MM.1S (cell line): ENCODE data around the gene LIME1.

Experiments
- DNase-seq: peaks from one replicate; pipeline ENCODE4 v3.0.0-alpha.2; 2015
- H2AFZ ChIP-seq: fragments of 300-600 bp; sonication (generic); 2 replicates; pipeline ENCODE4 v1.6.0; 2016; ENCODE audit warnings: antibody characterized with exemption, low read length
- H3F3A ChIP-seq: fragments of 300-600 bp; sonication (generic); 2 replicates; pipeline ENCODE4 v1.6.1; 2016; ENCODE audit warnings: mild to moderate bottlenecking, antibody characterized with exemption, low read length, moderate library complexity, mixed read lengths; ENCODE audit not compliant: insufficient read depth
- H3K27ac ChIP-seq: fragments of 300-600 bp; sonication (generic); 2 replicates; pipeline ENCODE4 v1.5.1; 2016; ENCODE audit warnings: mild to moderate bottlenecking, low read length
- H3K27me3 ChIP-seq: fragments of 300-600 bp; sonication (generic); replicated peaks from 2 replicates; pipeline ENCODE4 v1.6.0; 2016; ENCODE audit warnings: low read length; ENCODE audit not compliant: insufficient read depth
- H3K36me3 ChIP-seq: fragments of 300-600 bp; sonication (generic); replicated peaks from 2 replicates; pipeline ENCODE4 v1.6.1; 2016; ENCODE audit warnings: mild to moderate bottlenecking, low read length, mixed read lengths; ENCODE audit not compliant: insufficient read depth
- H3K4me1 ChIP-seq: fragments of 300-600 bp; sonication (generic); 2 replicates; pipeline ENCODE4 v1.6.1; 2016; ENCODE audit warnings: low read length, mixed read lengths
- H3K4me2 ChIP-seq: fragments of 300-600 bp; sonication (generic); 2 replicates; pipeline ENCODE4 v1.6.0; 2016; ENCODE audit warnings: low read depth, low read length
- H3K4me3 ChIP-seq: fragments of 300-600 bp; sonication (generic); 2 replicates; pipeline ENCODE4 v1.5.1; 2016; ENCODE audit warnings: low read length, mixed read lengths
- H3K79me2 ChIP-seq: fragments of 300-600 bp; sonication (generic); 2 replicates; pipeline ENCODE4 v1.6.1; 2016; ENCODE audit warnings: mixed run types, low read length, mixed read lengths
- H3K9ac ChIP-seq: fragments of 300-600 bp; sonication (generic); 2 replicates; pipeline ENCODE4 v1.6.1; 2016; ENCODE audit warnings: low read length, mixed read lengths
- H3K9me2 ChIP-seq: fragments of 300-600 bp; sonication (generic); replicated peaks from 2 replicates; pipeline ENCODE4 v1.6.1; 2016; ENCODE audit warnings: mild to moderate bottlenecking, low read length, mixed read lengths; ENCODE audit not compliant: insufficient read depth
- H3K9me3 ChIP-seq: fragments of 300-600 bp; sonication (generic); replicated peaks from 2 replicates; pipeline ENCODE4 v1.6.1; 2016; ENCODE audit warnings: mild to moderate bottlenecking, low read length, mixed read lengths; ENCODE audit not compliant: insufficient read depth
- H4K20me1 ChIP-seq: fragments of 300-600 bp; sonication (generic); 2 replicates; pipeline ENCODE4 v1.6.1; 2016; ENCODE audit warnings: mild to moderate bottlenecking, low read length, moderate library complexity, mixed read lengths; ENCODE audit not compliant: insufficient read depth
- EZH2 ChIP-seq: fragments of 300-600 bp; sonication (generic); optimal IDR thresholded peaks from 2 replicates; pipeline ENCODE3; 2017; ENCODE audit warnings: low read depth, mild to moderate bottlenecking, antibody characterized with exemption, low read length, mixed read lengths
- EZH2phosphoT487 ChIP-seq: fragments of 300-600 bp; sonication (generic); IDR thresholded peaks from 2 replicates; pipeline ENCODE4 v1.6.1; 2018; ENCODE audit warnings: antibody characterized with exemption, low read length
- TF ChIP-seq, protein P1 (sequence below): fragments of 300-600 bp; sonication (generic); IDR thresholded peaks from 2 replicates; pipeline ENCODE4 v1.5.1; 2016; ENCODE audit warnings: antibody characterized with exemption, low read length, mixed read lengths

Gene LIME1

DNA sequence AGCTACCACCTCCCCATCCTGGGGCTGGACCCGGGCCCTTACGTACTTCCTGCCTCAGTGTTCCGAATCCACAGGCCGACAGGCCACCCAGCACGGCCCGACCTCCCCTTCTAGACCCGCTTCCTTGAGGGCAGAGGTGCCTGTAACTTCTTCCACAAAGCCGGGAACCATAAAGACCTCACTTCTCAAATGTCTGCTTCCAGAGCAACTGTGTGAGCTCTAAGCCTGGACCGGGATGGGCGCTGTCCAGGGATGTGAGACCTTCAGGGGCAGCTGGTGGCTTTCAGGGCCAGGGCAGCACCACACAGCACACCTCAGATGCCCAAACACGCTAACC lies 12.4 kb downstream of the LIME1 start:
- peaks cover 29% of the 10 kb centered on the region for H3K27me3 ChIP-seq
- H3K27ac ChIP-seq, result no peak overlapping the region
- H3K36me3 ChIP-seq, result no peaks in the 10 kb centered on the region
- H2AFZ ChIP-seq, result no peak overlapping the region
- no peaks in the 10 kb centered on the region for H3K79me2 ChIP-seq
- no peak overlapping the region for H3K4me3 ChIP-seq
- no peaks in the 10 kb centered on the region for H3K9me2 ChIP-seq
- DNase-seq, result no peak
- TF ChIP-seq EZH2 (no peak), EZH2phosphoT487 (no peak)
- TF ChIP-seq, protein P1, sequence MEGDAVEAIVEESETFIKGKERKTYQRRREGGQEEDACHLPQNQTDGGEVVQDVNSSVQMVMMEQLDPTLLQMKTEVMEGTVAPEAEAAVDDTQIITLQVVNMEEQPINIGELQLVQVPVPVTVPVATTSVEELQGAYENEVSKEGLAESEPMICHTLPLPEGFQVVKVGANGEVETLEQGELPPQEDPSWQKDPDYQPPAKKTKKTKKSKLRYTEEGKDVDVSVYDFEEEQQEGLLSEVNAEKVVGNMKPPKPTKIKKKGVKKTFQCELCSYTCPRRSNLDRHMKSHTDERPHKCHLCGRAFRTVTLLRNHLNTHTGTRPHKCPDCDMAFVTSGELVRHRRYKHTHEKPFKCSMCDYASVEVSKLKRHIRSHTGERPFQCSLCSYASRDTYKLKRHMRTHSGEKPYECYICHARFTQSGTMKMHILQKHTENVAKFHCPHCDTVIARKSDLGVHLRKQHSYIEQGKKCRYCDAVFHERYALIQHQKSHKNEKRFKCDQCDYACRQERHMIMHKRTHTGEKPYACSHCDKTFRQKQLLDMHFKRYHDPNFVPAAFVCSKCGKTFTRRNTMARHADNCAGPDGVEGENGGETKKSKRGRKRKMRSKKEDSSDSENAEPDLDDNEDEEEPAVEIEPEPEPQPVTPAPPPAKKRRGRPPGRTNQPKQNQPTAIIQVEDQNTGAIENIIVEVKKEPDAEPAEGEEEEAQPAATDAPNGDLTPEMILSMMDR, result no peak
- no peak overlapping the region for H3K9ac ChIP-seq
- H3K4me1 ChIP-seq, result no peaks in the 10 kb centered on the region
- no peaks in the 10 kb centered on the region for H4K20me1 ChIP-seq
- no peak overlapping the region for H3K4me2 ChIP-seq
- no peaks in the 10 kb centered on the region for H3K9me3 ChIP-seq
- H3F3A ChIP-seq, result no peaks in the 10 kb centered on the region

DNA sequence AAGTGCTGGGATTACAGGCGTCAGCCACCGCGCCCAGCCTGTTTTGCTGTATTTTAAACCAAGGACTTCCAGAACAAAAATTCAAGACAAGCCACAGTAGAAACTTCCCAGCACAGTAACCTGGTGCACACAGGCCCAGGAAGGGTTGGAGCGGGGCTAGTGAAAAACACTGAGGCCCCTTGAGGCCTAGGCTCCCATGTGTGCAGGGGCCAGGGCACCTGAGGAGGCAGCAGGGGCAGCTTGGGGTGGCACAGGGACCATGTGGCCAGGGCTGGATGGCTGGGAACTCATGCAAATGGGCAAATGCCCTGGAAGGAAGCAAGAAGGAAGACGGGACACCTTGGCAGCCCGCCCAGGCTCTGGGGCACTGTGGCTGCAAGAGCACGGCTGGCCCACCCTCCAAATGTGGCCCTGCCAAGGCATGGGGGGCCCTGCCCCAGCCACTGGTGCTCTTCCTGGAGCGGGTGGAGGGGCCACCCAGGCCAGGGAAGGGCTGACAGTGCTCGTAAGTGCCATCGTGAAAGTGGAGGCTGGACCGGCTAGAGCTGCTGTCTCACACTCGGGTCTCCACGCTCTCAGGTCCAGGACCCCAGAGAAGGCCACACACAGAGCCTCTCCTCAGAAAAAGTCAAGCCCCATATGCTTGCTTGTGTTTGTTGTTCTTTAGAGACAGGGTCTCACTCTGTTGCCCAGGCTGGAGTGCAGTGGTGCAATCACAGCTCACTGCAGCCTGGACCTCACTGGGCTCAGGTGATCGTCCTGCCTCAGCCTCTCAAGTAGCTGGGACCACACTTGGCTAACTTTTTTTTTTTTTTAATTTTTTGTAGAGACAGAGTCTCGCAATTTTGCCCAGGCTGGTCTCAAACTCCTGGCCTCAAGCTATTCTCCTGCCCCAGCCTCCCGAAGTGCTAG lies 13.4 kb downstream of the LIME1 start:
- Histone ChIP-seq H3K9me3 (no peaks in the 10 kb centered on the region), H3K9me2 (no peaks in the 10 kb centered on the region), H3K9ac (no peak overlapping the region), H3K36me3 (no peaks in the 10 kb centered on the region), H3F3A (no peaks in the 10 kb centered on the region), H2AFZ (no peak overlapping the region), H3K27ac (no peak overlapping the region), H3K4me1 (no peaks in the 10 kb centered on the region), H3K79me2 (no peaks in the 10 kb centered on the region), H3K4me3 (no peak overlapping the region), H3K27me3 (peaks cover 37% of the 10 kb centered on the region), H4K20me1 (no peaks in the 10 kb centered on the region), H3K4me2 (no peak overlapping the region)
- DNase-seq, result no peak
- TF ChIP-seq EZH2 (no peak), EZH2phosphoT487 (no peak)
- TF ChIP-seq, protein P1, result no peak

DNA sequence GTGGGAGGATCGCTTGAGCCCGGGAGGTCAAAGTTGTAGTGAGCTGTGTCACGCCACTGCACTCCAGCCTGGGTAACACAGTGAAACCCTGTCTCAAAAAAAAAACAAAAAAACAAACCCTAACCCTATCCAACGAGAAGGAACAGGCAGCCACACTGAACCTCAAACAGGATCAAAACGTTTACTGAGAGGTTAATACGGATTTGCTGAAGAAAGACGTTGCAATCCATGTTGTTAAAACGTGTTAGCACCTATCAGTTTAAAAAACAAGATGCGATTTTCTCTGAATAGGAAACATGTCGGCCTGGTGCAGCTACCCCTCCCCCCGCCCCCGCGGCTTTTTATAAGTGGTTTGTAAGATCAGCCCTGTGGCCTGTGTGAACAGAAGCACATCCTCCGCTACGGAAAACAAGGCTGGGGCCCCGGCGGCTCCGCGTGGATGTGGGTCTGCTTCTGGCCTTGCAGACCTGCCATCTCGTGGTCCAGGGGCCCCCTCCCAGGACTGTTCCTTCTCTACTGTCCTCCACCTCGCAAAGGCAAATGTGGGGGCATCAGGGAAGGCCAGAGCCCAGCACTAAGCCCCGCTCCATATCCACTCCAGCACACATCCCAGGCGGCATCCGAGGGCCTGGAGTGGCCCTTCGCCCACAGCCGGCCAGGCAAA lies 14.5 kb downstream of the LIME1 start:
- Histone ChIP-seq H3K4me3 (no peak overlapping the region), H3K27ac (no peak overlapping the region), H3K9ac (no peak overlapping the region)

More for the DNA sequence above, 14.5 kb downstream of the LIME1 start:
- Histone ChIP-seq H2AFZ (no peak overlapping the region), H3K27me3 (peaks cover 48% of the 10 kb centered on the region), H4K20me1 (no peaks in the 10 kb centered on the region), H3K9me3 (no peaks in the 10 kb centered on the region), H3K4me2 (no peak overlapping the region), H3K9me2 (no peaks in the 10 kb centered on the region), H3K4me1 (no peaks in the 10 kb centered on the region), H3F3A (no peaks in the 10 kb centered on the region), H3K36me3 (no peaks in the 10 kb centered on the region), H3K79me2 (no peaks in the 10 kb centered on the region)
- TF ChIP-seq EZH2, result no peak
- no peak for TF ChIP-seq EZH2phosphoT487
- TF ChIP-seq, protein P1, result no peak
- no peak for DNase-seq
